Activated CD4-positive, alpha-beta memory T cell treated with anti-CD3 and anti-CD28 coated beads, Interleukin-2, amount 10 ng/mL, durations not matched to agents 7 days and 5 days (primary cell): ENCODE results near the gene RXFP1. TPM values are rescaled to one million over a fixed set of nuclear protein-coding genes. Genes with fewer than 3 reads are reported as not detected.

Experiments used
- CTCF ChIA-PET: fragments of 350-600 bp; sonication (Branson Sonifier 250); formaldehyde crosslinking; loops from one replicate; lab custom pipeline; 2021; ENCODE audit warnings: antibody characterized with exemption, inconsistent platforms; lab: Charles Lee
- POLR2A ChIA-PET: fragments of 350-600 bp; sonication (Branson Sonifier 250); formaldehyde crosslinking; loops from one replicate; lab custom pipeline; 2021; ENCODE audit warnings: antibody characterized with exemption; lab: Charles Lee
- DNase-seq: peaks from one replicate; pipeline ENCODE4 v3.0.0-alpha.2; 2020
- H3K27ac Mint-ChIP-seq: one replicate; pipeline ENCODE4 v1.8.0; 2021; ENCODE audit warnings: mild to moderate bottlenecking, mixed read lengths
- H3K27me3 Mint-ChIP-seq: one replicate; pipeline ENCODE4 v1.8.0; 2021; ENCODE audit warnings: mixed read lengths
- H3K36me3 Mint-ChIP-seq: one replicate; pipeline ENCODE4 v1.8.0; 2021; ENCODE audit warnings: low read depth, mixed read lengths
- H3K4me1 Mint-ChIP-seq: one replicate; pipeline ENCODE4 v1.8.0; 2021; ENCODE audit warnings: mixed read lengths
- H3K4me3 Mint-ChIP-seq: one replicate; pipeline ENCODE4 v1.8.0; 2021; ENCODE audit warnings: mild to moderate bottlenecking, mixed read lengths
- H3K9me3 Mint-ChIP-seq: one replicate; pipeline ENCODE4 v1.8.0; 2021; ENCODE audit warnings: mixed read lengths
- total RNA-seq, 2 experiments: library from RNA; stranded (reverse); gene quantifications; one replicate each; pipeline ENCODE4 v1.2.3, GENCODE V29; 2021

Gene RXFP1
- total RNA-seq, 2 experiments from 2014 or later = not detected

DNA sequence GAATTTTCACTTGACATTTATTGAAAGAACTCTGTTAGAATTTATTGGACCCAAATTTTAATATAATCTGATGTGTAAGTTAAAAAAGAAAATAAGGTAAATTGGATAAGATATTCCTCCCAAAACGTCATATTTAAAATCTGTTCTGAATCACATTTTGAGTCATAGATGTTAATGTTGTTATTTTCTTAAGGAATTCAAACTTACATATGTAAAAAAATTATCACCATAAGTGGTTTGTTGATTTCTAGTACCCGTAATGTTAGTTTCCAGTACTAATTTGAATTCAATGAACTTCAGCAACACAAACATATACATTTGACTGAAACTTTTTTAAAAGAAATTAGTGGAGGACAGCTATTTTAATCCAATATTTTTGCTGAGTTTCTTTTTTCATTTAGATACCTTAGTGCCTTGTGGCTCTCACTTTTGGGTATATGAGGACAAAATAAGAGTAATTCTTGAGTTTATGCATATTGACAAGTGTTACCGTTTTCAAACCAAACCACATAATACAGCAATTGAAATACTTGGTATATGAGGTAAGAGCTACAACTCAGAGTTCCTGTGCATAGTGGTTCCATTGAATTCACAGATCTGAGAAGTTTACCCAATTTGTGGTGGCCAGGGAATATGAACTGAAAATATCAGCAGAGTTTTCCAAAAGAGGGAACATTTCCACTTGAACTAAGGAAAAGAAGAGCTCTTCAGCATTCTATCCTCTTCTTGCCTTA lies 78.2 kb downstream of the RXFP1 start:
- Mint-ChIP-seq H3K9me3 (no peaks in the 10 kb centered on the region), H3K27ac (no peak overlapping the region), H3K4me1 (no peaks in the 10 kb centered on the region), H3K4me3 (no peak overlapping the region), H3K36me3 (no peaks in the 10 kb centered on the region), H3K27me3 (peaks cover 25% of the 10 kb centered on the region)
- POLR2A ChIA-PET = no interaction called here
- CTCF ChIA-PET = interaction anchor here (0.7 kb wide), 1 partner anchor 38 kb away, joined by 3 read pairs; no protein-coding TSS in a partner anchor
- no peak for DNase-seq

DNA sequence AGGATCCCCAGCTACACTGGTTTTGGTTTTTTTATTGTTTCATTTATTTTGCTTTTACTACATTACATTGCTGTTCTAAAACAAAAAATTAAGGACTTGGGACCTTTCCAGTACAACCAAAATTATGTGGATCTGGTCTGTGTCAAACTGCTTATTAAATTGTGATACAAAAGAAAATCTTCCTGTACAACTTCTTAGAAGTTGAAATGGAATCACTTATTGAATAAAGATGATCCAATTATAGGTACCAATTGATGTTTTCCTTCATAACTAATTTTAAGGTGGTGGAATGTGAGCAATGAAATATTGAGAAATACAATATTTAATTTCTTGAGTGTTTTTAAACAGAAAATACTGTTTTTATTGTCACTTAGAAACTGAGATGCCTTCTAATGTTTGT lies 82.7 kb downstream of the RXFP1 start:
- no peak for DNase-seq
- POLR2A ChIA-PET = no interaction called here
- CTCF ChIA-PET = no interaction called here
- Mint-ChIP-seq H3K27ac (no peak overlapping the region), H3K4me1 (no peaks in the 10 kb centered on the region), H3K4me3 (no peak overlapping the region), H3K9me3 (no peaks in the 10 kb centered on the region), H3K36me3 (no peaks in the 10 kb centered on the region), H3K27me3 (peaks cover 7% of the 10 kb centered on the region)

GRCh38 chr4:158605393-158605792 lies 83.7 kb downstream of the RXFP1 start:
- Mint-ChIP-seq H3K9me3 (no peaks in the 10 kb centered on the region), H3K4me3 (no peak overlapping the region), H3K4me1 (no peaks in the 10 kb centered on the region), H3K27me3 (peaks cover 4% of the 10 kb centered on the region), H3K27ac (no peak overlapping the region), H3K36me3 (no peaks in the 10 kb centered on the region)
- ChIA-PET POLR2A (no interaction called here), CTCF (no interaction called here)
- DNase-seq = no peak

GRCh38 chr4:158606969-158607368 lies 85.3 kb downstream of the RXFP1 start:
- no peaks in the 10 kb centered on the region for H3K9me3 Mint-ChIP-seq
- no peak for DNase-seq
- peaks cover 2% of the 10 kb centered on the region for H3K4me1 Mint-ChIP-seq
- ChIA-PET POLR2A (no interaction called here), CTCF (no interaction called here)
- no peaks in the 10 kb centered on the region for H3K36me3 Mint-ChIP-seq
- no peak overlapping the region for H3K4me3 Mint-ChIP-seq
- no peak overlapping the region for H3K27ac Mint-ChIP-seq
- H3K27me3 Mint-ChIP-seq = no peaks in the 10 kb centered on the region

- Mint-ChIP-seq H3K27me3 (peaks cover 6% of the 10 kb centered on the region), H3K4me3 (no peak overlapping the region), H3K4me1 (peaks cover 2% of the 10 kb centered on the region), H3K27ac (no peak overlapping the region), H3K9me3 (no peaks in the 10 kb centered on the region), H3K36me3 (no peaks in the 10 kb centered on the region)
- CTCF ChIA-PET = no interaction called here
- no peak for DNase-seq
- POLR2A ChIA-PET = no interaction called here
Measured at GRCh38 chr4:158609116-158609515, 87.4 kb downstream of the RXFP1 start.

DNA sequence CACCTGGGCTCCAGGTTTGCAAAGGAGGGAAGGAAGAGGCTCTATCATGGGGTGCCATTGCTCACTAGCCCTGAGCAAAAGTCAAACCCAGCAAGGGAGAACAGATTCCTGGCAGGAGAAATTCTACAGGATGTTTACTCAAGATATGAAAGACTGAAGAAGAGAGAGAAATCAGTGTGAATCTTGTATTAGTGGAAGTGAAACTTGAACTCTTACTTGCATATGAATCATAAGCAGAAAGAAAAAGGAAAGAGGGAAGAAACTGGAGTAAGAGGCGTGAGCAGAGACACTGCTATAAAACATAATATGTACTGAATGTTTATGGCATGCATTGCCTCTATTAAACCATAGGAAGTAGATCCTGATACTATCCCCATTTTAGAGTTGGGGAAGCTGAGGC lies 89.1 kb downstream of the RXFP1 start:
- DNase-seq = no peak
- Mint-ChIP-seq H3K36me3 (no peaks in the 10 kb centered on the region), H3K9me3 (no peaks in the 10 kb centered on the region), H3K4me1 (peaks cover 2% of the 10 kb centered on the region), H3K27me3 (peaks cover 7% of the 10 kb centered on the region), H3K4me3 (no peak overlapping the region), H3K27ac (no peak overlapping the region)
- ChIA-PET POLR2A (no interaction called here), CTCF (no interaction called here)

DNA sequence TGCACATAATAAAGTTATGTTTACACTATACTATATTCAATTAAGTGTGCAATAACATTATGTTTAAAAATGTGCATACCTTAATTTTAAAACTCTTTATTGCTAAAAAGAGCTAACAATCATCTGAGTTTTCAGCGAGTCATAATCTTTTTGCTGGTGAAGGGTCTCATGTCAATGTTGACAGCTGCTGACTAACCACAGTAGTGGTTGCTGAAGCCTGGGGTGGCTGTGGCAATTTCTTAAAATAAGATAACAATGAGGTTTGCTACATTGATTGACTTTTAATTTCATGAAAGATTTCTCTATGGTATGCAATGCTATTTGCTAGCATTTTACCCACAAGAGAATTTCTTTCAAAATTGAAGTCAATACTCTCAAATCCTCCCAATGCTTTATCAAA lies 91.4 kb downstream of the RXFP1 start:
- CTCF ChIA-PET = no interaction called here
- Mint-ChIP-seq H3K36me3 (no peaks in the 10 kb centered on the region), H3K4me3 (no peak overlapping the region), H3K9me3 (no peaks in the 10 kb centered on the region), H3K4me1 (peaks cover 2% of the 10 kb centered on the region), H3K27ac (no peak overlapping the region), H3K27me3 (peaks cover 10% of the 10 kb centered on the region)
- POLR2A ChIA-PET = no interaction called here
- DNase-seq = no peak

- no peaks in the 10 kb centered on the region for H3K9me3 Mint-ChIP-seq
- no peak overlapping the region for H3K27ac Mint-ChIP-seq
- H3K36me3 Mint-ChIP-seq = no peaks in the 10 kb centered on the region
- no peak for DNase-seq
- POLR2A ChIA-PET = no interaction called here
- no peaks in the 10 kb centered on the region for H3K4me1 Mint-ChIP-seq
- H3K27me3 Mint-ChIP-seq = peaks cover 12% of the 10 kb centered on the region
- CTCF ChIA-PET = no interaction called here
- no peak overlapping the region for H3K4me3 Mint-ChIP-seq
Measured at GRCh38 chr4:158617956-158618355, 96.3 kb downstream of the RXFP1 start.

GRCh38 chr4:158621729-158622128 lies 100.0 kb downstream of the RXFP1 start:
- peaks cover 15% of the 10 kb centered on the region for H3K27me3 Mint-ChIP-seq
- POLR2A ChIA-PET = no interaction called here
- H3K4me3 Mint-ChIP-seq = no peak overlapping the region
- H3K36me3 Mint-ChIP-seq = no peaks in the 10 kb centered on the region
- no peaks in the 10 kb centered on the region for H3K9me3 Mint-ChIP-seq
- H3K27ac Mint-ChIP-seq = no peak overlapping the region
- no peaks in the 10 kb centered on the region for H3K4me1 Mint-ChIP-seq
- CTCF ChIA-PET = no interaction called here
- DNase-seq = no peak

- Mint-ChIP-seq H3K27ac (no peak overlapping the region), H3K36me3 (no peaks in the 10 kb centered on the region), H3K27me3 (peaks cover 15% of the 10 kb centered on the region), H3K9me3 (no peaks in the 10 kb centered on the region), H3K4me1 (no peaks in the 10 kb centered on the region), H3K4me3 (no peak overlapping the region)
- ChIA-PET POLR2A (no interaction called here), CTCF (no interaction called here)
- DNase-seq = no peak
Measured at GRCh38 chr4:158622251-158622650, 100.6 kb downstream of the RXFP1 start.

- Mint-ChIP-seq H3K4me1 (no peaks in the 10 kb centered on the region), H3K27me3 (peaks cover 13% of the 10 kb centered on the region), H3K9me3 (no peaks in the 10 kb centered on the region), H3K27ac (no peak overlapping the region), H3K36me3 (no peaks in the 10 kb centered on the region), H3K4me3 (no peak overlapping the region)
- DNase-seq = no peak
- ChIA-PET CTCF (interaction anchor here (1.0 to 2.0 kb wide), 2 partner anchors 196 to 370 kb away, joined by 3 to 5 read pairs; no protein-coding TSS in a partner anchor), POLR2A (no interaction called here)
Measured at GRCh38 chr4:158624889-158625478, 103.3 kb downstream of the RXFP1 start.

DNA sequence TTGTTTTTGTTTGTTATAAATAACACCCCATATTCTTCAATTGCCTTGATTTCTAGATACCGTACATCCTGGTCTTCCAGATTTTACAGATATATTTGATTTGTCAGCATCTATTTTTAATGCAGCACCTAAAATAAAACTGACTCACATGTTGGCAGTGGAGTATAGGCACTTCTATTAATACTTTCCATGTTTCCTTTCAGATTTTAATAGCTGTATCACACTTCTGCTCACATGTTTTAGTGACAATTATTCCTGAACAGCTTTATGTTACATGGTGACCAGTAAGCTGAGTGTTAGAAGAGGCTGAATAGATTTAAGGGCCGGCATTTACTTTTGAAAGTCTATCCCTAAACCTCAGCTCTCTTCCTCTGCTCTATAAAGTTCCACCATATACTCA lies 103.9 kb downstream of the RXFP1 start:
- H3K36me3 Mint-ChIP-seq = no peaks in the 10 kb centered on the region
- no peak overlapping the region for H3K4me3 Mint-ChIP-seq
- DNase-seq = no peak
- ChIA-PET POLR2A (no interaction called here), CTCF (interaction anchor here (1.0 to 2.0 kb wide), 2 partner anchors 196 to 371 kb away, joined by 3 to 5 read pairs; no protein-coding TSS in a partner anchor)
- no peaks in the 10 kb centered on the region for H3K4me1 Mint-ChIP-seq
- H3K9me3 Mint-ChIP-seq = no peaks in the 10 kb centered on the region
- no peak overlapping the region for H3K27ac Mint-ChIP-seq
- peaks cover 10% of the 10 kb centered on the region for H3K27me3 Mint-ChIP-seq

DNA sequence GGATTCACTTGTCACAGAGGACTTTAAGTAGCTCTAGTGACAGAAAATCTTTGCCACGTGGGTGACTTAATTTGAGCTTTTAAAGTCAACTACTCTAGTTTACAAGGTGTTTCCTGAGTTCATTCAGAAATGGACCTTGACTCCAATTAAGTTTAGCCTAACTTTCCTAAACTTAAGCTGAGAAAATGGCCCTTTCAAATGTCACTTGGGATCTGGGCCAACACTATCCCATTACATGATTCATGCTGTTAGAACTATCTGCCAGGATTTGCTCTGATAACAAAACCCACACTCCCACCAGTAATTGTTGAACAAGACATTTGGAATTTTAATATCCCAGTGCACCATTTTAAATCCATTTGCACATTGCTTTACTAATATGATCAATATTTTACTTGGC lies 109.2 kb downstream of the RXFP1 start:
- ChIA-PET CTCF (no interaction called here), POLR2A (no interaction called here)
- Mint-ChIP-seq H3K36me3 (no peaks in the 10 kb centered on the region), H3K9me3 (no peaks in the 10 kb centered on the region), H3K27ac (no peak overlapping the region), H3K4me1 (no peaks in the 10 kb centered on the region), H3K4me3 (no peak overlapping the region), H3K27me3 (peaks cover 21% of the 10 kb centered on the region)
- DNase-seq = no peak

DNA sequence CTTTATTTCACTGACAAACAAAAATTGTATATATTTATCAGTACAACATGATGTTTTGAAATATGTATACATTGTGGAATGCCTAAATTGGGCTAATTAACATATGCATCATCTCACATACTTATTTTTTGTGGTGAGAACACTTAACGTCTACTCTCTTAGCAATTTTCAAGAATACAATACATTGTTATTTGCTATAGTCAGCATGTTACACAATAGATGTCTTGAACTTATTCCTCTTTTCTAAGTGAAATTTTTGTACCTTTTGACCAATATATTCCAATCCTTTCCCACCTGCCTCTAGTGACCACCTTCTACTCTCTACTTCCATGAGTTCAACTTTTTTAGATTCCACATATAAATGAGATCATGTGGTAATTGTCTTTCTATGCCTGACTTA lies 114.9 kb downstream of the RXFP1 start:
- DNase-seq = no peak
- no peaks in the 10 kb centered on the region for H3K9me3 Mint-ChIP-seq
- CTCF ChIA-PET = no interaction called here
- H3K27ac Mint-ChIP-seq = no peak overlapping the region
- POLR2A ChIA-PET = no interaction called here
- no peaks in the 10 kb centered on the region for H3K36me3 Mint-ChIP-seq
- peaks cover 23% of the 10 kb centered on the region for H3K27me3 Mint-ChIP-seq
- H3K4me1 Mint-ChIP-seq = no peaks in the 10 kb centered on the region
- no peak overlapping the region for H3K4me3 Mint-ChIP-seq
